WTC11 (cell line): ENCODE results near the gene MCAT. TPM values are rescaled to one million over a fixed set of nuclear protein-coding genes. Genes with fewer than 3 reads are reported as not detected.

Experiments
- EMX1 ChIP-seq: fragments of 250-450 bp; sonication (Bioruptor Pico); IDR thresholded peaks from 2 replicates; pipeline ENCODE4 v1.8.0; 2021; ENCODE audit warnings: mild to moderate bottlenecking
- FOXK1 ChIP-seq: sonication (generic); formaldehyde crosslinking; IDR thresholded peaks from 2 replicates; pipeline ENCODE4 v1.8.0; 2022; ENCODE audit warnings: mild to moderate bottlenecking, moderate library complexity, missing genetic modification reagents
- FOXP1 ChIP-seq: sonication (generic); formaldehyde crosslinking; IDR thresholded peaks from 2 replicates; pipeline ENCODE4 v1.8.0; 2022; ENCODE audit warnings: missing genetic modification reagents, mild to moderate bottlenecking, moderate library complexity, borderline replicate concordance
- GABPB1 ChIP-seq: sonication (generic); formaldehyde crosslinking; IDR thresholded peaks from 2 replicates; pipeline ENCODE4 v1.8.1; 2023; ENCODE audit warnings: mild to moderate bottlenecking, missing genetic modification reagents
- HMGA2 ChIP-seq: fragments of 250-450 bp; sonication (Bioruptor Pico); IDR thresholded peaks from 2 replicates; pipeline ENCODE4 v1.4.0; 2021; ENCODE audit warnings: mild to moderate bottlenecking, moderate library complexity
- JAZF1 ChIP-seq: fragments of 250-450 bp; sonication (Bioruptor Pico); IDR thresholded peaks from 2 replicates; pipeline ENCODE4 v1.9.0; 2021; ENCODE audit warnings: moderate library complexity, mild to moderate bottlenecking, inconsistent platforms
- MYBL2 ChIP-seq: sonication (generic); formaldehyde crosslinking; IDR thresholded peaks from 2 replicates; pipeline ENCODE4 v1.8.1; 2023; ENCODE audit warnings: mild to moderate bottlenecking, moderate library complexity, missing genetic modification reagents
- TP53 ChIP-seq: sonication (generic); formaldehyde crosslinking; IDR thresholded peaks from 2 replicates; pipeline ENCODE4 v1.8.1; 2023; ENCODE audit warnings: mild to moderate bottlenecking, missing genetic modification reagents
- ZNF138 ChIP-seq: sonication (generic); formaldehyde crosslinking; conservative IDR thresholded peaks from 2 replicates; pipeline ENCODE4 v1.8.1; 2022; ENCODE audit warnings: mild to moderate bottlenecking, moderate library complexity, missing genetic modification reagents
- ZNF219 ChIP-seq: sonication (generic); formaldehyde crosslinking; IDR thresholded peaks from 2 replicates; pipeline ENCODE4 v1.8.0; 2023; ENCODE audit warnings: missing genetic modification reagents, mild to moderate bottlenecking, borderline replicate concordance
- total RNA-seq: library from RNA; stranded (reverse); gene quantifications from 3 replicates; pipeline ENCODE4 v1.2.3, GENCODE V29; 2021
- TF ChIP-seq, protein P1 (sequence below): sonication (generic); formaldehyde crosslinking; IDR thresholded peaks from 2 replicates; pipeline ENCODE4 v1.8.0; 2023; ENCODE audit warnings: missing genetic modification reagents, mild to moderate bottlenecking, borderline replicate concordance
- TF ChIP-seq, protein P2 (sequence below): sonication (generic); formaldehyde crosslinking; conservative IDR thresholded peaks from 2 replicates; pipeline ENCODE4 v1.8.1; 2023; ENCODE audit warnings: mild to moderate bottlenecking, low read depth, missing genetic modification reagents, moderate library complexity
- TF ChIP-seq, protein P3 (sequence below): sonication (generic); formaldehyde crosslinking; IDR thresholded peaks from 2 replicates; pipeline ENCODE4 v1.8.1; 2022; ENCODE audit warnings: low read depth, missing genetic modification reagents, borderline replicate concordance
- TF ChIP-seq, protein P4 (sequence below): fragments of 200-600 bp; IDR thresholded peaks from 2 replicates; pipeline ENCODE4 v1.8.0; 2022; ENCODE audit warnings: antibody characterized with exemption
- TF ChIP-seq, protein P5 (sequence below): sonication (generic); formaldehyde crosslinking; IDR thresholded peaks from 2 replicates; pipeline ENCODE4 v1.8.0; 2022; ENCODE audit warnings: mild to moderate bottlenecking, missing genetic modification reagents
- TF ChIP-seq, protein P6 (sequence below): sonication (generic); formaldehyde crosslinking; IDR thresholded peaks from 2 replicates; pipeline ENCODE4 v1.8.1; 2023; ENCODE audit warnings: mild to moderate bottlenecking, missing genetic modification reagents, moderate library complexity
- TF ChIP-seq, protein P7 (sequence below): sonication (generic); formaldehyde crosslinking; IDR thresholded peaks from 2 replicates; pipeline ENCODE4 v1.8.1; 2023; ENCODE audit warnings: mild to moderate bottlenecking, missing genetic modification reagents

The MCAT gene
- total RNA-seq, 1 experiment from 2014 or later: 18.5 TPM

DNA sequence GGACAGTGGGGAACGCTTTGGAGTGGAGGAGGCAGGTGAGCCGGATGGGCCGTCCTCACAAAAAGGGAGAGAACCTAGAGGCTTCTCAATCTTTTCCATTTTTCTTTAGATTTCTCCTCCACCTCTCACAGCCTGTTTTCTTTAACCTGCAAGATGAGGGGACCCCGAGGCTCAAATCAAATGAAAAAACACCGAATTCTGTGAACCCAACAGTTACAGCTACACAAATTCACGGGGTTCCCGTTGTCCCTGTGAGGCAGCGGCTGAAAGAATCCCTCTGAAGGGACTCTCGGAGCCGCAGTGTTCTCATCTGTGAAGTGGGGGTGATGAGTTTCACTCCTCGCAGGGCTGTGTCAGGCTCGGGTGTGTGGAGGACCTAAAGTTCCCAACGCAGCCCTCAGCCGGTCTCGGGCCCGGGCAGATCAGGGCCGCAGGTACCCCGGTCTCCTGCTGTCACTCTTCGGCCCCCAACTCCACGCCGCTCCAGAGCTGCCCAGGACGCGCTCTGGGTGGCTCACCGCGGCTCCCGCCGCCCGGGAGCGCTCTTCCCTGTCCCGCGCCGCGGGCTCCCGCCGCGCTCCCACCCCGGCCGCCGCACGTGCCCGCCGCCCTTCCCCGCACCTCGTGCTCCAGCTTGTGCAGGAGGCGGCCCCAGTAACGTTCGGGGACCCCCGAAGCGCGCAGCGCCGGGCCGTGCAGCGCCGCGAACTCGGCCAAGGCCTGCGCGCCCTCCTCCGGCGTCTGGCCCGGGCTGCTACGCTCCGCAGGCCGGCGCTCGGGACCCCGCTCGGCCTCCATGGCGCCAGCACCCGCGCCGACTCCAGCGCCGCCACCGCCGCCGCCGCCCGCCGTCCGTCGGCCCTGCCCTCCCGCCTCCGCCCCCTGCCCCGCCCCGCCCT, 43.3 kb upstream of the MCAT start, which contains the start of gene TTLL12 (continued):
- TF ChIP-seq, protein P1, sequence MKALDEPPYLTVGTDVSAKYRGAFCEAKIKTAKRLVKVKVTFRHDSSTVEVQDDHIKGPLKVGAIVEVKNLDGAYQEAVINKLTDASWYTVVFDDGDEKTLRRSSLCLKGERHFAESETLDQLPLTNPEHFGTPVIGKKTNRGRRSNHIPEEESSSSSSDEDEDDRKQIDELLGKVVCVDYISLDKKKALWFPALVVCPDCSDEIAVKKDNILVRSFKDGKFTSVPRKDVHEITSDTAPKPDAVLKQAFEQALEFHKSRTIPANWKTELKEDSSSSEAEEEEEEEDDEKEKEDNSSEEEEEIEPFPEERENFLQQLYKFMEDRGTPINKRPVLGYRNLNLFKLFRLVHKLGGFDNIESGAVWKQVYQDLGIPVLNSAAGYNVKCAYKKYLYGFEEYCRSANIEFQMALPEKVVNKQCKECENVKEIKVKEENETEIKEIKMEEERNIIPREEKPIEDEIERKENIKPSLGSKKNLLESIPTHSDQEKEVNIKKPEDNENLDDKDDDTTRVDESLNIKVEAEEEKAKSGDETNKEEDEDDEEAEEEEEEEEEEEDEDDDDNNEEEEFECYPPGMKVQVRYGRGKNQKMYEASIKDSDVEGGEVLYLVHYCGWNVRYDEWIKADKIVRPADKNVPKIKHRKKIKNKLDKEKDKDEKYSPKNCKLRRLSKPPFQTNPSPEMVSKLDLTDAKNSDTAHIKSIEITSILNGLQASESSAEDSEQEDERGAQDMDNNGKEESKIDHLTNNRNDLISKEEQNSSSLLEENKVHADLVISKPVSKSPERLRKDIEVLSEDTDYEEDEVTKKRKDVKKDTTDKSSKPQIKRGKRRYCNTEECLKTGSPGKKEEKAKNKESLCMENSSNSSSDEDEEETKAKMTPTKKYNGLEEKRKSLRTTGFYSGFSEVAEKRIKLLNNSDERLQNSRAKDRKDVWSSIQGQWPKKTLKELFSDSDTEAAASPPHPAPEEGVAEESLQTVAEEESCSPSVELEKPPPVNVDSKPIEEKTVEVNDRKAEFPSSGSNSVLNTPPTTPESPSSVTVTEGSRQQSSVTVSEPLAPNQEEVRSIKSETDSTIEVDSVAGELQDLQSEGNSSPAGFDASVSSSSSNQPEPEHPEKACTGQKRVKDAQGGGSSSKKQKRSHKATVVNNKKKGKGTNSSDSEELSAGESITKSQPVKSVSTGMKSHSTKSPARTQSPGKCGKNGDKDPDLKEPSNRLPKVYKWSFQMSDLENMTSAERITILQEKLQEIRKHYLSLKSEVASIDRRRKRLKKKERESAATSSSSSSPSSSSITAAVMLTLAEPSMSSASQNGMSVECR (CRISPR knock-in tag): 0 out of 2 replicates have a peak, but pooled peaks have one; percentile 27
- 0 out of 2 replicates have a peak, but pooled peaks have one; percentile 57 for TF ChIP-seq FOXK1
- peak; percentile 29; the same call in 1 of the 2 replicates for TF ChIP-seq ZNF219
- TF ChIP-seq, protein P2, sequence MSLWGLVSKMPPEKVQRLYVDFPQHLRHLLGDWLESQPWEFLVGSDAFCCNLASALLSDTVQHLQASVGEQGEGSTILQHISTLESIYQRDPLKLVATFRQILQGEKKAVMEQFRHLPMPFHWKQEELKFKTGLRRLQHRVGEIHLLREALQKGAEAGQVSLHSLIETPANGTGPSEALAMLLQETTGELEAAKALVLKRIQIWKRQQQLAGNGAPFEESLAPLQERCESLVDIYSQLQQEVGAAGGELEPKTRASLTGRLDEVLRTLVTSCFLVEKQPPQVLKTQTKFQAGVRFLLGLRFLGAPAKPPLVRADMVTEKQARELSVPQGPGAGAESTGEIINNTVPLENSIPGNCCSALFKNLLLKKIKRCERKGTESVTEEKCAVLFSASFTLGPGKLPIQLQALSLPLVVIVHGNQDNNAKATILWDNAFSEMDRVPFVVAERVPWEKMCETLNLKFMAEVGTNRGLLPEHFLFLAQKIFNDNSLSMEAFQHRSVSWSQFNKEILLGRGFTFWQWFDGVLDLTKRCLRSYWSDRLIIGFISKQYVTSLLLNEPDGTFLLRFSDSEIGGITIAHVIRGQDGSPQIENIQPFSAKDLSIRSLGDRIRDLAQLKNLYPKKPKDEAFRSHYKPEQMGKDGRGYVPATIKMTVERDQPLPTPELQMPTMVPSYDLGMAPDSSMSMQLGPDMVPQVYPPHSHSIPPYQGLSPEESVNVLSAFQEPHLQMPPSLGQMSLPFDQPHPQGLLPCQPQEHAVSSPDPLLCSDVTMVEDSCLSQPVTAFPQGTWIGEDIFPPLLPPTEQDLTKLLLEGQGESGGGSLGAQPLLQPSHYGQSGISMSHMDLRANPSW (CRISPR knock-in tag): no peak
- TF ChIP-seq, protein P3, sequence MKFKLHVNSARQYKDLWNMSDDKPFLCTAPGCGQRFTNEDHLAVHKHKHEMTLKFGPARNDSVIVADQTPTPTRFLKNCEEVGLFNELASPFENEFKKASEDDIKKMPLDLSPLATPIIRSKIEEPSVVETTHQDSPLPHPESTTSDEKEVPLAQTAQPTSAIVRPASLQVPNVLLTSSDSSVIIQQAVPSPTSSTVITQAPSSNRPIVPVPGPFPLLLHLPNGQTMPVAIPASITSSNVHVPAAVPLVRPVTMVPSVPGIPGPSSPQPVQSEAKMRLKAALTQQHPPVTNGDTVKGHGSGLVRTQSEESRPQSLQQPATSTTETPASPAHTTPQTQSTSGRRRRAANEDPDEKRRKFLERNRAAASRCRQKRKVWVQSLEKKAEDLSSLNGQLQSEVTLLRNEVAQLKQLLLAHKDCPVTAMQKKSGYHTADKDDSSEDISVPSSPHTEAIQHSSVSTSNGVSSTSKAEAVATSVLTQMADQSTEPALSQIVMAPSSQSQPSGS (CRISPR knock-in tag): no peak
- TF ChIP-seq MYBL2 (CRISPR knock-in tag): no peak
- TF ChIP-seq EMX1 (CRISPR knock-in tag): no peak
- peak; percentile 91 for TF ChIP-seq FOXP1 (CRISPR knock-in tag)
- no peak for TF ChIP-seq JAZF1 (CRISPR knock-in tag)
- peak; percentile 70; the same call in 1 of the 2 replicates for TF ChIP-seq TP53 (CRISPR knock-in tag)
- TF ChIP-seq, protein P4, sequence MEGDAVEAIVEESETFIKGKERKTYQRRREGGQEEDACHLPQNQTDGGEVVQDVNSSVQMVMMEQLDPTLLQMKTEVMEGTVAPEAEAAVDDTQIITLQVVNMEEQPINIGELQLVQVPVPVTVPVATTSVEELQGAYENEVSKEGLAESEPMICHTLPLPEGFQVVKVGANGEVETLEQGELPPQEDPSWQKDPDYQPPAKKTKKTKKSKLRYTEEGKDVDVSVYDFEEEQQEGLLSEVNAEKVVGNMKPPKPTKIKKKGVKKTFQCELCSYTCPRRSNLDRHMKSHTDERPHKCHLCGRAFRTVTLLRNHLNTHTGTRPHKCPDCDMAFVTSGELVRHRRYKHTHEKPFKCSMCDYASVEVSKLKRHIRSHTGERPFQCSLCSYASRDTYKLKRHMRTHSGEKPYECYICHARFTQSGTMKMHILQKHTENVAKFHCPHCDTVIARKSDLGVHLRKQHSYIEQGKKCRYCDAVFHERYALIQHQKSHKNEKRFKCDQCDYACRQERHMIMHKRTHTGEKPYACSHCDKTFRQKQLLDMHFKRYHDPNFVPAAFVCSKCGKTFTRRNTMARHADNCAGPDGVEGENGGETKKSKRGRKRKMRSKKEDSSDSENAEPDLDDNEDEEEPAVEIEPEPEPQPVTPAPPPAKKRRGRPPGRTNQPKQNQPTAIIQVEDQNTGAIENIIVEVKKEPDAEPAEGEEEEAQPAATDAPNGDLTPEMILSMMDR: no peak
- TF ChIP-seq, protein P5, sequence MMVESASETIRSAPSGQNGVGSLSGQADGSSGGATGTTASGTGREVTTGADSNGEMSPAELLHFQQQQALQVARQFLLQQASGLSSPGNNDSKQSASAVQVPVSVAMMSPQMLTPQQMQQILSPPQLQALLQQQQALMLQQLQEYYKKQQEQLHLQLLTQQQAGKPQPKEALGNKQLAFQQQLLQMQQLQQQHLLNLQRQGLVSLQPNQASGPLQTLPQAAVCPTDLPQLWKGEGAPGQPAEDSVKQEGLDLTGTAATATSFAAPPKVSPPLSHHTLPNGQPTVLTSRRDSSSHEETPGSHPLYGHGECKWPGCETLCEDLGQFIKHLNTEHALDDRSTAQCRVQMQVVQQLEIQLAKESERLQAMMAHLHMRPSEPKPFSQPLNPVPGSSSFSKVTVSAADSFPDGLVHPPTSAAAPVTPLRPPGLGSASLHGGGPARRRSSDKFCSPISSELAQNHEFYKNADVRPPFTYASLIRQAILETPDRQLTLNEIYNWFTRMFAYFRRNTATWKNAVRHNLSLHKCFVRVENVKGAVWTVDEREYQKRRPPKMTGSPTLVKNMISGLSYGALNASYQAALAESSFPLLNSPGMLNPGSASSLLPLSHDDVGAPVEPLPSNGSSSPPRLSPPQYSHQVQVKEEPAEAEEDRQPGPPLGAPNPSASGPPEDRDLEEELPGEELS (CRISPR knock-in tag): peak; percentile 41; the same call in 1 of the 2 replicates
- no peak for TF ChIP-seq HMGA2 (CRISPR knock-in tag)
- TF ChIP-seq ZNF138: no peak
- TF ChIP-seq, protein P6, sequence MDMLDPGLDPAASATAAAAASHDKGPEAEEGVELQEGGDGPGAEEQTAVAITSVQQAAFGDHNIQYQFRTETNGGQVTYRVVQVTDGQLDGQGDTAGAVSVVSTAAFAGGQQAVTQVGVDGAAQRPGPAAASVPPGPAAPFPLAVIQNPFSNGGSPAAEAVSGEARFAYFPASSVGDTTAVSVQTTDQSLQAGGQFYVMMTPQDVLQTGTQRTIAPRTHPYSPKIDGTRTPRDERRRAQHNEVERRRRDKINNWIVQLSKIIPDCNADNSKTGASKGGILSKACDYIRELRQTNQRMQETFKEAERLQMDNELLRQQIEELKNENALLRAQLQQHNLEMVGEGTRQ (CRISPR knock-in tag): no peak; the same call in 1 of the 2 replicates
- no peak for TF ChIP-seq GABPB1
- TF ChIP-seq, protein P7, sequence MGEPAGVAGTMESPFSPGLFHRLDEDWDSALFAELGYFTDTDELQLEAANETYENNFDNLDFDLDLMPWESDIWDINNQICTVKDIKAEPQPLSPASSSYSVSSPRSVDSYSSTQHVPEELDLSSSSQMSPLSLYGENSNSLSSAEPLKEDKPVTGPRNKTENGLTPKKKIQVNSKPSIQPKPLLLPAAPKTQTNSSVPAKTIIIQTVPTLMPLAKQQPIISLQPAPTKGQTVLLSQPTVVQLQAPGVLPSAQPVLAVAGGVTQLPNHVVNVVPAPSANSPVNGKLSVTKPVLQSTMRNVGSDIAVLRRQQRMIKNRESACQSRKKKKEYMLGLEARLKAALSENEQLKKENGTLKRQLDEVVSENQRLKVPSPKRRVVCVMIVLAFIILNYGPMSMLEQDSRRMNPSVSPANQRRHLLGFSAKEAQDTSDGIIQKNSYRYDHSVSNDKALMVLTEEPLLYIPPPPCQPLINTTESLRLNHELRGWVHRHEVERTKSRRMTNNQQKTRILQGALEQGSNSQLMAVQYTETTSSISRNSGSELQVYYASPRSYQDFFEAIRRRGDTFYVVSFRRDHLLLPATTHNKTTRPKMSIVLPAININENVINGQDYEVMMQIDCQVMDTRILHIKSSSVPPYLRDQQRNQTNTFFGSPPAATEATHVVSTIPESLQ (CRISPR knock-in tag): no peak
